Body of pancreas (tissue), 4 donors: ENCODE measurements around the gene BRAT1. TPM values are rescaled to one million over a fixed set of nuclear protein-coding genes. Genes with fewer than 3 reads are reported as not detected.
A peak's percentile ranks its signal among the peaks of the same experiment; 100 is the strongest.

ENCODE experiments used
- ATAC-seq: fragments of 150-250 bp; one replicate; pipeline ENCODE4 v1.9.1; 2016
- DNase-seq, 4 donors: peaks; one replicate each; pipeline ENCODE4 v3.0.0-alpha.2; 2019
- H3K27ac ChIP-seq, 4 donors: fragments of 200-600 bp; sonication (generic); 1 replicate in 3 of 4; 2 replicates in 1 of 4; pipeline versions ENCODE4 v1.5.1 to v1.6.1; 2016 to 2019; ENCODE audit warnings: mild to moderate bottlenecking in 1 of 4, mixed read lengths in 1 of 4, moderate library complexity in 1 of 4
- H3K27me3 ChIP-seq, 2 donors: fragments of 200-600 bp; sonication (generic); one replicate each; pipeline ENCODE4 v1.6.0; 2016; ENCODE audit warnings: mild to moderate bottlenecking in 1 of 2
- H3K36me3 ChIP-seq, 2 donors: fragments of 200-600 bp; sonication (generic); replicated peaks in 1 of 2; 2 replicates each; pipeline ENCODE4 v1.5.1; 2016; ENCODE audit warnings: low read depth in 2 of 2; ENCODE audit not compliant: insufficient read depth in 1 of 2
- H3K4me1 ChIP-seq: fragments of 200-600 bp; sonication (generic); one replicate; pipeline ENCODE4 v1.6.0; 2016
- H3K4me3 ChIP-seq, 2 donors: fragments of 200-600 bp; sonication (generic); 1 replicate in 1 of 2; 2 replicates in 1 of 2; pipeline ENCODE4 v1.5.1; 2016 to 2019
- H3K9me3 ChIP-seq, 3 donors: fragments of 200-600 bp; sonication (generic); 1 replicate in 2 of 3; 2 replicates in 1 of 3; pipeline ENCODE4 v1.5.1; 2016
- POLR2A ChIP-seq, 3 donors: fragments of 450-650 bp; IDR thresholded peaks; one replicate each; pipeline ENCODE4 v1.6.1; 2016; ENCODE audit warnings: antibody characterized with exemption in 3 of 3, mild to moderate bottlenecking in 2 of 3
- WGBS, 2 donors: methylation state at CpG; one replicate each; pipeline ENCODE4 v1.1.5; 2017; 5-methylcytosine and 5-hydroxymethylcytosine counted together
- intact Hi-C: fragments of 100-400 bp; cut with DNase I; formaldehyde crosslinking; loops from one replicate; pipeline ENCODE4 v1.15.1; 2023
- total RNA-seq, 2 donors: library from RNA; depleted of rRNA; stranded (reverse); fragments of >200 nt; gene quantifications; one replicate each; pipeline ENCODE4 v1.1.0, GENCODE V29; 2016
- TF ChIP-seq, protein P1 (sequence below), 7 experiments: fragments of 450-650 bp in 4 of 7; fragments of 200-600 bp in 3 of 7; sonication (generic) in 3 of 7; IDR thresholded peaks; one replicate each; pipeline ENCODE4 v1.5.1; 2016 to 2019; ENCODE audit warnings: antibody characterized with exemption in 7 of 7

The BRAT1 gene
- total RNA-seq, result 10 to 100 TPM; 36.6 to 46.8 TPM

DNA sequence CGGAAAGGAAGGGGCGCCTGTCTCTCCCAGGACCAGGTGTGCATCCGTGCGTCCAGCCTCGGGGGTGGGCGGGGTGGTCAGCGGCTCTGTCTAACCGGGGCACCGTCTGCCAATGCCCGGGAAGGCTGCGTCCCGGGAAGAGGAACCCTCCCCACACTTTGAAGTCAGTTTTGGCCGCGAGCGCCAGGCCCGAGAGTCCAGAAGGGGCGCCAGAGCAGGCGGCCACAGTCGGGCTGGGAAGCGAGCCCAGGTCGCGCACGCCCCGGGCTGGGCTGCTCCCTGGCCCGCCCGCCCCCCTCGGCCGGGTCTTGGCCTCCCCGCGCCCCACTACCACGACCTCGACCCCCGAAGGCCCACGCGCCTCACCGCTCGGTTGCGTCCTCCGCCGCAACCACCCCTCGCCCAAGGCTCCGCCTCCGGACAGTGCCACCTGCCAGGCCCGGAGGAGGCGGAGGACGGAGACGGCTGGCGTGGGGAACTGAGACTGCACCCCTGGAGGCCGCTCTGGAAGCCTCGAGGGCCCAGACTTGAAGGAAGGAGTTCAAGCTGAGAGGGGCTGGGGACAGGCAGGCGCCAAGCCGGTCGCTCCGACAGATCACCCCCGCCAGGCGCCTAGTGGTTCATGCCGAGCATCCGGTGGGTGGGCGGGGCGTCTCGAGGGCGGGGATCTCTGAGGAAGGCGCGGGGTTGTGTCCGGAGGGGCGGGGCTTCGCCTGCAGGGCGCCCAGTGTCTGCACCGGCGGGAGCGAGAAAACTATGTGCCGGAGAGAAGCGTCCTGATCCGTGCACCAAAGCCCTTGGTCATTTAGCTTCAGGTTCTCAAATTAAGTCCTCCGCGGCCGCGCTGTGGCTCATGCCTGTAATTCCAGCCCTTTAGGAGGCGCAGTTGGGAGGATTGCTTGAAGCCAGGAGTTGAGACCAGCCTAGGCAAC, at the start of gene BRAT1:
Gene BRAT1 (minus strand): TSS at position 404 of the 932 bp plus-strand sequence. CDS start 1,093 bp downstream, outside the sequence.
- Histone ChIP-seq H3K27ac (peak within 1 kb of the TSS; percentile 90 to 100 (median 98)), H3K4me3 (peak within 1 kb of the TSS; percentile 55 to 89), H3K27me3 (no peaks in the 10 kb centered on the region), H3K4me1 (peaks cover 39% of the 10 kb centered on the region), H3K9me3 (no peaks in the 10 kb centered on the region), H3K36me3 (peaks cover 0 to 2% of the 10 kb centered on the region in 2 donors)
- WGBS, 2 donors, result 0% methylated on average over 12 to 78 of the region's 79 CpGs
- peak; percentile 98 to 99 (median 98) for DNase-seq
- ATAC-seq, result peak; percentile 91
- intact Hi-C loops, result no loop called here
- peak in 2 of 3 donors; percentile 61 to 73 for TF ChIP-seq POLR2A (IDR thresholded peaks at IDR 0.05)
- TF ChIP-seq, protein P1, sequence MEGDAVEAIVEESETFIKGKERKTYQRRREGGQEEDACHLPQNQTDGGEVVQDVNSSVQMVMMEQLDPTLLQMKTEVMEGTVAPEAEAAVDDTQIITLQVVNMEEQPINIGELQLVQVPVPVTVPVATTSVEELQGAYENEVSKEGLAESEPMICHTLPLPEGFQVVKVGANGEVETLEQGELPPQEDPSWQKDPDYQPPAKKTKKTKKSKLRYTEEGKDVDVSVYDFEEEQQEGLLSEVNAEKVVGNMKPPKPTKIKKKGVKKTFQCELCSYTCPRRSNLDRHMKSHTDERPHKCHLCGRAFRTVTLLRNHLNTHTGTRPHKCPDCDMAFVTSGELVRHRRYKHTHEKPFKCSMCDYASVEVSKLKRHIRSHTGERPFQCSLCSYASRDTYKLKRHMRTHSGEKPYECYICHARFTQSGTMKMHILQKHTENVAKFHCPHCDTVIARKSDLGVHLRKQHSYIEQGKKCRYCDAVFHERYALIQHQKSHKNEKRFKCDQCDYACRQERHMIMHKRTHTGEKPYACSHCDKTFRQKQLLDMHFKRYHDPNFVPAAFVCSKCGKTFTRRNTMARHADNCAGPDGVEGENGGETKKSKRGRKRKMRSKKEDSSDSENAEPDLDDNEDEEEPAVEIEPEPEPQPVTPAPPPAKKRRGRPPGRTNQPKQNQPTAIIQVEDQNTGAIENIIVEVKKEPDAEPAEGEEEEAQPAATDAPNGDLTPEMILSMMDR (IDR thresholded peaks at IDR 0.05), result peak in 6 of 7 experiments; percentile 17 to 57 (median 34)

DNA sequence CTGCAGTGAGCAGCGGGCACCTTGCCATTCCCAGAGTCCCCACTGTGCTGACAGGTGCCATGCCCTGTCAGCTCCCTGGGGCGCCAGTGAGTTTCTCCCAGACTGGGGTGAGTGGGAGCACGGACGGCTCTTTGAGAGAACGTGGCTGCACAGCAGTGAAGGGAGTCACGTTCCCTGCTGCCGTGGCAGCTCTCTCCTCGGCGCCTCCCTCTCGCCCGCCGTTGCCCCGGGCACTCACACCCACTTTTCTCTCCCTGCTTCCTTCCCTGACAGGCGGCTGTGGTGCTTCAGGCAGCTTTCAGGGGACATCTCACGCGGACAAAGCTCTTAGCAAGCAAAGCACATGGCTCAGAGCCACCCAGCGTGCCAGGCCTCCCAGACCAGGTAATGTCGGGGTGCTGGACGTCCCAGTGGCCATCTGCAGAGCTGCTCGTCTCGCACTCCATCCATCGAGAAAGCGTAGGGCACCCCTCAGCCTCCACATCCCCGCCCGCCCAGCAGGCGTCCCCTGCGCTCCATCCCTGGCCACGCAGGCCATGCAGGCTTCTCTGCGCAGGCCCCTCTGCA, 49.4 kb upstream of the BRAT1 start:
- Histone ChIP-seq H3K27ac (no peak overlapping the region), H3K4me3 (no peak overlapping the region), H3K4me1 (no peaks in the 10 kb centered on the region), H3K36me3 (no peaks in the 10 kb centered on the region), H3K9me3 (no peaks in the 10 kb centered on the region), H3K27me3 (no peaks in the 10 kb centered on the region)
- ATAC-seq (no peak), DNase-seq (no peak)
- TF ChIP-seq, protein P1 (IDR thresholded peaks at IDR 0.05), result no peak
- no peak for TF ChIP-seq POLR2A (IDR thresholded peaks at IDR 0.05)
- WGBS, 2 donors, result 88 to 93% methylated on average over 25 to 29 of the region's 29 CpGs
- intact Hi-C loops, result no loop called here

DNA sequence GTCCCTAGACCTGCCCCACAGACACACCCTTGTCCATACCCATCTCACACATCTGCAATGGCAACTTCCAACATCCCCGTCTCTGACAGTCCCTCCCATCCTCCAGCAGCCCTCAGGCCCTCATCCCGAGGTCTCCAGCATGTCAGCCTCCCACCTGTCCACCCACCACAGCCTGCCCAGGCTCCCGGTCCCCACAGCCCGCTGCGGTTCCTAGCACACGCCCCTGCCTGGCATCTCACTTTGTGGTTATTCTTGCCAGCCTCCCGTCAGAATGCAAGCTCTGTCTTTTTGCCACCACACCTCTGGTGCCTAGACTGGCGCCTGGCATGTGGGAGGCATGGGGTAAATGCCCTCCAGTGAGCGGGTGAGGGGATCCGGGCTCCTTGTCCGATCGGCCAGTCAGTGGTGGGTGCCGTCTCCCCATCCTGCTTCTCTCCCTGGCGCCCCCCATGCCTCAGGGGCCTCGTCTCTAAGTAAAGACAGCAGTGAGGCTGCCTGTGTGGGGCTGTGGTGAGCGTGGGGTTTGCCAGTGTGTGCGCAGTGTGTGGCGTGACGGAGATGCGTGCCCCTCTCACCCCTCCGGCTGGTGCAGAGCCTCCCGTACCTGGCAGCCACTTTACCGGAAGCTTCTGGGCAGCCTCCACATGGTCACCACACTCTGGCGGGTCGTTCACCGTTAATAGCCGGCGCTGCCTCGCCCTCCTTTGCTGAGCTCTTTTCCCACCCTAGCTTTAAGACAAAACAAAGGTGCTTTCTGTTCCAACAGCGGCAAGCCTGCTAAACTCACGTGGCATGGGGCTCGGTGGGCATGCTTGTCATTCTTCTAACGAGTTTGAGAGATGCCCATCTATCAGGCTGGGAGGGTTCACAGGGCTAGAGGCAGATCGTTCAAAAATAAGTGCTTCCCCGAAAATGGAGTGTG, 48.0 kb upstream of the BRAT1 start:
- Histone ChIP-seq H3K27me3 (no peaks in the 10 kb centered on the region), H3K4me1 (no peaks in the 10 kb centered on the region), H3K4me3 (no peak overlapping the region), H3K36me3 (peaks cover 0 to 6% of the 10 kb centered on the region in 2 donors), H3K9me3 (no peaks in the 10 kb centered on the region), H3K27ac (no peak overlapping the region)
- intact Hi-C loops, result no loop called here
- DNase-seq (no peak), ATAC-seq (no peak)
- TF ChIP-seq, protein P1 (IDR thresholded peaks at IDR 0.05), result no peak
- WGBS, 2 donors, result 92 to 94% methylated on average over 17 to 34 of the region's 35 CpGs

DNA sequence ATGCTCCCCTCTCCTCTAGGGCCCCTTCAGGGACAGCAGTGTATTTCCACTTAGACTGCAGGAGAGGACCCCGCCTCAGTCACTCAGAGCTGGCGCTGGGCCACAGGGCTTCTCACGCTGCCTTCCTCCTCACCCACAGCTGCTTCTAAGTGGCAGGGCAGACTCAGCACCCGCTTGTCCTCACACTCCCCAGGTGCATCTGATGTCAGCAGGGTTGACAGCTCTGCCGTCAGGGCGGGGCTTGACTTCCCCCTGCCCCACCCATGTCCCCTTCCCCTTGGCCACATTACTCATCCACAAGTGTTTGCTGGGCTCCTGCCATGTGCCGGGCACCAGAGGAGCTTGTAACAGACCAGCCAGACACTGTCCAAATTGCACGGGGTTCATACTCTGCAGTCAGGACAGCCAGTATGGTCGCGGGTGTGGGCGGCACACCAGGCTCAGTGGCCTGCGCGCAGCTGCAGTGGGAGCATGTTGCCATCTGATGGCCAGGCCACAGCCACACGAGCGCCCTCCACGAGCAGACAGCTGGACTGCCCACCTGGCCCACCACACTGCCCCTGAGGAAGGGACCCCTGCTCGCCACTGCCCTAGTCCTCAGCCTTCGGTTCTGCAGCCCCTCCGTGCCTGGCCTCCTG, 47.2 kb upstream of the BRAT1 start:
- no peak for TF ChIP-seq POLR2A (IDR thresholded peaks at IDR 0.05)
- TF ChIP-seq, protein P1 (IDR thresholded peaks at IDR 0.05), result no peak
- no peak for DNase-seq
- no peak for ATAC-seq
- Histone ChIP-seq H3K4me1 (no peaks in the 10 kb centered on the region), H3K27ac (no peak overlapping the region), H3K4me3 (no peak overlapping the region), H3K9me3 (no peaks in the 10 kb centered on the region), H3K36me3 (peaks cover 0 to 6% of the 10 kb centered on the region in 2 donors), H3K27me3 (no peaks in the 10 kb centered on the region)
- 85 to 96% methylated on average over 6 to 19 of the region's 19 CpGs for WGBS, 2 donors
- intact Hi-C loops, result no loop called here
